Nephron (organoid): ENCODE data around the gene MALRD1.

Experiments
- H3K27ac Mint-ChIP-seq, 3 experiments: 2 replicates each; pipeline ENCODE4 v1.8.0; 2020; ENCODE audit warnings: mixed read lengths in 3 of 3, mild to moderate bottlenecking in 2 of 3, moderate library complexity in 1 of 3
- H3K27me3 Mint-ChIP-seq: 2 replicates; pipeline ENCODE4 v1.8.0; 2021; ENCODE audit warnings: low read depth, mild to moderate bottlenecking, moderate library complexity, mixed read lengths
- H3K36me3 Mint-ChIP-seq: 2 replicates; pipeline ENCODE4 v1.8.0; 2020; ENCODE audit warnings: low read depth, mixed read lengths
- H3K4me1 Mint-ChIP-seq: 2 replicates; pipeline ENCODE4 v1.8.0; 2020; ENCODE audit warnings: mixed read lengths
- H3K4me3 Mint-ChIP-seq, 3 experiments: 2 replicates each; pipeline ENCODE4 v1.8.0; 2020; ENCODE audit warnings: mild to moderate bottlenecking in 3 of 3, mixed read lengths in 3 of 3, moderate library complexity in 2 of 3
- H3K9me3 Mint-ChIP-seq: 2 replicates; pipeline ENCODE4 v1.8.0; 2020; ENCODE audit warnings: mixed read lengths
- TF ChIP-seq, protein P1 (sequence below), 3 experiments: fragments of 200-600 bp; sonication (generic); IDR thresholded peaks; one replicate each; pipeline ENCODE4 v1.5.0; 2021; ENCODE audit warnings: antibody characterized with exemption in 3 of 3; ENCODE audit not compliant: unreplicated experiment in 3 of 3

Gene MALRD1

DNA sequence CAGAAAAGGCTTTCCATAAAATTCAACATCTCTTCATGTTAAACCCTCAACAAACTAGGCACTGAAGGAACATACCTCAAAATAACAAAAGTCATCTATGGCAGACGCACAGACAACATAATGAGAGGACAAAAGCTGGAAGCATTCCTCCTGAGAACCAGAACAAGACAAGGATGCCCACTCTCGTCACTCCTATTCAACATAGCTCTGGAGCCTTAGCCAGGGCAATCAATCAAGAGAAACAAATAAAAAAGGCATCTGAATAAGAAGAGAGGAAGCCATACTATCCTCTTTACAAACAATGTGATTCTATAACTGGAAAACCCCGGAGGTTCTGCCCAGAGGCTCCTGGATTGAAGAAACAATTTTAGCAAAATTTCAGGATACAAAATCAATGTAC is 251.0 kb downstream of the MALRD1 start:
- H3K36me3 Mint-ChIP-seq, result no peaks in the 10 kb centered on the region
- TF ChIP-seq, protein P1, sequence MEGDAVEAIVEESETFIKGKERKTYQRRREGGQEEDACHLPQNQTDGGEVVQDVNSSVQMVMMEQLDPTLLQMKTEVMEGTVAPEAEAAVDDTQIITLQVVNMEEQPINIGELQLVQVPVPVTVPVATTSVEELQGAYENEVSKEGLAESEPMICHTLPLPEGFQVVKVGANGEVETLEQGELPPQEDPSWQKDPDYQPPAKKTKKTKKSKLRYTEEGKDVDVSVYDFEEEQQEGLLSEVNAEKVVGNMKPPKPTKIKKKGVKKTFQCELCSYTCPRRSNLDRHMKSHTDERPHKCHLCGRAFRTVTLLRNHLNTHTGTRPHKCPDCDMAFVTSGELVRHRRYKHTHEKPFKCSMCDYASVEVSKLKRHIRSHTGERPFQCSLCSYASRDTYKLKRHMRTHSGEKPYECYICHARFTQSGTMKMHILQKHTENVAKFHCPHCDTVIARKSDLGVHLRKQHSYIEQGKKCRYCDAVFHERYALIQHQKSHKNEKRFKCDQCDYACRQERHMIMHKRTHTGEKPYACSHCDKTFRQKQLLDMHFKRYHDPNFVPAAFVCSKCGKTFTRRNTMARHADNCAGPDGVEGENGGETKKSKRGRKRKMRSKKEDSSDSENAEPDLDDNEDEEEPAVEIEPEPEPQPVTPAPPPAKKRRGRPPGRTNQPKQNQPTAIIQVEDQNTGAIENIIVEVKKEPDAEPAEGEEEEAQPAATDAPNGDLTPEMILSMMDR (IDR thresholded peaks at IDR 0.05; ENCODE audit: unreplicated experiment in 3 of 3), result no peak
- no peaks in the 10 kb centered on the region for H3K27me3 Mint-ChIP-seq
- no peaks in the 10 kb centered on the region for H3K9me3 Mint-ChIP-seq
- H3K4me3 Mint-ChIP-seq, result no peak overlapping the region
- H3K4me1 Mint-ChIP-seq, result no peaks in the 10 kb centered on the region
- no peak overlapping the region for H3K27ac Mint-ChIP-seq

GRCh38 chr10:19302117-19302516 is 253.5 kb downstream of the MALRD1 start:
- no peak overlapping the region for H3K4me3 Mint-ChIP-seq
- no peaks in the 10 kb centered on the region for H3K36me3 Mint-ChIP-seq
- H3K4me1 Mint-ChIP-seq, result no peaks in the 10 kb centered on the region
- TF ChIP-seq, protein P1 (IDR thresholded peaks at IDR 0.05; ENCODE audit: unreplicated experiment in 3 of 3), result no peak
- H3K27me3 Mint-ChIP-seq, result no peaks in the 10 kb centered on the region
- no peaks in the 10 kb centered on the region for H3K9me3 Mint-ChIP-seq
- no peak overlapping the region for H3K27ac Mint-ChIP-seq

GRCh38 chr10:19310066-19310465 is 261.5 kb downstream of the MALRD1 start:
- H3K4me1 Mint-ChIP-seq, result no peaks in the 10 kb centered on the region
- TF ChIP-seq, protein P1 (IDR thresholded peaks at IDR 0.05; ENCODE audit: unreplicated experiment in 3 of 3), result no peak
- no peak overlapping the region for H3K27ac Mint-ChIP-seq
- no peaks in the 10 kb centered on the region for H3K36me3 Mint-ChIP-seq
- no peaks in the 10 kb centered on the region for H3K27me3 Mint-ChIP-seq
- no peak overlapping the region for H3K4me3 Mint-ChIP-seq
- H3K9me3 Mint-ChIP-seq, result no peaks in the 10 kb centered on the region

GRCh38 chr10:19316204-19316870 is 267.7 kb downstream of the MALRD1 start:
- no peaks in the 10 kb centered on the region for H3K9me3 Mint-ChIP-seq
- H3K27me3 Mint-ChIP-seq, result no peaks in the 10 kb centered on the region
- H3K27ac Mint-ChIP-seq, result no peak overlapping the region

GRCh38 chr10:19317952-19318351 is 269.4 kb downstream of the MALRD1 start:
- H3K4me3 Mint-ChIP-seq, result no peak overlapping the region

More at GRCh38 chr10:19316204-19316870, 267.7 kb downstream of the MALRD1 start:
- Mint-ChIP-seq H3K4me1 (no peaks in the 10 kb centered on the region), H3K4me3 (no peak overlapping the region), H3K36me3 (no peaks in the 10 kb centered on the region)
- TF ChIP-seq, protein P1 (IDR thresholded peaks at IDR 0.05; ENCODE audit: unreplicated experiment in 3 of 3), result no peak

More at GRCh38 chr10:19317952-19318351, 269.4 kb downstream of the MALRD1 start:
- Mint-ChIP-seq H3K9me3 (no peaks in the 10 kb centered on the region), H3K4me1 (no peaks in the 10 kb centered on the region), H3K27me3 (no peaks in the 10 kb centered on the region), H3K27ac (no peak overlapping the region), H3K36me3 (no peaks in the 10 kb centered on the region)
- TF ChIP-seq, protein P1 (IDR thresholded peaks at IDR 0.05; ENCODE audit: unreplicated experiment in 3 of 3), result no peak
